ENCODE measurements around the gene HSD17B4.

- TF ChIP-seq CTCF (IDR thresholded peaks at IDR 0.05) (no peak), EP300 (IDR thresholded peaks at IDR 0.05) (no peak)
These were observed 6.8 kb downstream of the HSD17B4 start for GRCh38 chr5:119458911-119459632.

Data from ovary (tissue), 3 donors.